SK-N-SH treated with all-trans-retinoic acid at 6 μM for 48 hours (cell line): ENCODE measurements around the gene SEPHS1.

Source experiments
- ATAC-seq: fragments of 200-7000 bp; cut with Tn5 transposase; 3 replicates; pipeline ENCODE4 v1.9.1; 2020; ENCODE audit warnings: mild to moderate bottlenecking, moderate library complexity
- ARNTL ChIP-seq: fragments of 450-650 bp; formaldehyde crosslinking; IDR thresholded peaks from 2 replicates; pipeline ENCODE4 v1.5.0; 2020; ENCODE audit warnings: low read depth, mild to moderate bottlenecking, moderate library complexity, borderline replicate concordance
- BACH2 ChIP-seq: fragments of 250-450 bp; sonication (Bioruptor Pico); IDR thresholded peaks from 2 replicates; pipeline ENCODE4 v1.9.0; 2021; ENCODE audit warnings: mild to moderate bottlenecking, borderline replicate concordance
- CSDC2 ChIP-seq: fragments of 250-450 bp; sonication (Bioruptor Pico); IDR thresholded peaks from 2 replicates; pipeline ENCODE4 v1.5.0; 2020; ENCODE audit warnings: mild to moderate bottlenecking, moderate library complexity
- ESRRG ChIP-seq: fragments of 250-450 bp; sonication (Bioruptor Pico); IDR thresholded peaks from 2 replicates; pipeline ENCODE4 v1.6.1; 2021; ENCODE audit warnings: mild to moderate bottlenecking
- ISL1 ChIP-seq: fragments of 250-450 bp; sonication (Bioruptor Pico); IDR thresholded peaks from 2 replicates; pipeline ENCODE4 v2.1.2; 2022; ENCODE audit warnings: mild to moderate bottlenecking, moderate library complexity
- PPARA ChIP-seq: fragments of 250-450 bp; sonication (Bioruptor Pico); IDR thresholded peaks from 2 replicates; pipeline ENCODE4 v1.5.0; 2020; ENCODE audit warnings: mild to moderate bottlenecking, borderline replicate concordance
- RARB ChIP-seq: fragments of 250-450 bp; sonication (Bioruptor Pico); IDR thresholded peaks from 2 replicates; pipeline ENCODE4 v1.8.0; 2021; ENCODE audit warnings: mild to moderate bottlenecking, moderate library complexity
- SNAI2 ChIP-seq: fragments of 250-450 bp; sonication (Bioruptor Pico); IDR thresholded peaks from 2 replicates; pipeline ENCODE4 v1.5.0; 2020; ENCODE audit warnings: mild to moderate bottlenecking, moderate library complexity
- TCF4 ChIP-seq: fragments of 250-450 bp; sonication (Bioruptor Pico); IDR thresholded peaks from 2 replicates; pipeline ENCODE4 v1.8.0; 2021; ENCODE audit warnings: mild to moderate bottlenecking, moderate library complexity, borderline replicate concordance
- TOX ChIP-seq: fragments of 250-450 bp; sonication (Bioruptor Pico); IDR thresholded peaks from 2 replicates; pipeline ENCODE4 v1.8.0; 2021; ENCODE audit warnings: mild to moderate bottlenecking, moderate library complexity, borderline replicate concordance
- ZC3H10 ChIP-seq: fragments of 250-450 bp; sonication (Bioruptor Pico); IDR thresholded peaks from 2 replicates; pipeline ENCODE4 v1.5.1; 2021; ENCODE audit warnings: mild to moderate bottlenecking, moderate library complexity
- ZFP30 ChIP-seq: fragments of 450-650 bp; formaldehyde crosslinking; IDR thresholded peaks from 2 replicates; pipeline ENCODE4 v1.5.0; 2022; ENCODE audit warnings: mild to moderate bottlenecking, moderate library complexity
- ZNF565 ChIP-seq: fragments of 450-650 bp; formaldehyde crosslinking; conservative IDR thresholded peaks from 2 replicates; pipeline ENCODE4 v1.5.0; 2020; ENCODE audit warnings: low read depth, mild to moderate bottlenecking, moderate library complexity
- ZNF8 ChIP-seq: fragments of 450-650 bp; formaldehyde crosslinking; IDR thresholded peaks from 2 replicates; pipeline ENCODE4 v1.5.0; 2020; ENCODE audit warnings: mild to moderate bottlenecking, moderate library complexity
- TF ChIP-seq, protein P1 (sequence below): fragments of 250-450 bp; sonication (Bioruptor Pico); IDR thresholded peaks from 2 replicates; pipeline ENCODE4 v1.8.0; 2020; ENCODE audit warnings: mild to moderate bottlenecking, moderate library complexity, borderline replicate concordance
- TF ChIP-seq, protein P2 (sequence below): fragments of 250-450 bp; sonication (Bioruptor Pico); IDR thresholded peaks from 2 replicates; pipeline ENCODE4 v1.5.0; 2020; ENCODE audit warnings: mild to moderate bottlenecking, moderate library complexity
- TF ChIP-seq, protein P3 (sequence below): fragments of 250-450 bp; sonication (Bioruptor Pico); IDR thresholded peaks from 2 replicates; pipeline ENCODE4 v1.8.0; 2021; ENCODE audit warnings: low read depth, mild to moderate bottlenecking, moderate library complexity, borderline replicate concordance
- TF ChIP-seq, protein P4 (sequence below): fragments of 250-450 bp; sonication (Bioruptor Pico); IDR thresholded peaks from 2 replicates; pipeline ENCODE4 v1.5.1; 2020; ENCODE audit warnings: low read depth, mild to moderate bottlenecking, moderate library complexity
- TF ChIP-seq, protein P5 (sequence below): fragments of 250-450 bp; sonication (Bioruptor Pico); IDR thresholded peaks from 2 replicates; pipeline ENCODE4 v1.5.1; 2021; ENCODE audit warnings: mild to moderate bottlenecking, moderate library complexity

The SEPHS1 gene

DNA sequence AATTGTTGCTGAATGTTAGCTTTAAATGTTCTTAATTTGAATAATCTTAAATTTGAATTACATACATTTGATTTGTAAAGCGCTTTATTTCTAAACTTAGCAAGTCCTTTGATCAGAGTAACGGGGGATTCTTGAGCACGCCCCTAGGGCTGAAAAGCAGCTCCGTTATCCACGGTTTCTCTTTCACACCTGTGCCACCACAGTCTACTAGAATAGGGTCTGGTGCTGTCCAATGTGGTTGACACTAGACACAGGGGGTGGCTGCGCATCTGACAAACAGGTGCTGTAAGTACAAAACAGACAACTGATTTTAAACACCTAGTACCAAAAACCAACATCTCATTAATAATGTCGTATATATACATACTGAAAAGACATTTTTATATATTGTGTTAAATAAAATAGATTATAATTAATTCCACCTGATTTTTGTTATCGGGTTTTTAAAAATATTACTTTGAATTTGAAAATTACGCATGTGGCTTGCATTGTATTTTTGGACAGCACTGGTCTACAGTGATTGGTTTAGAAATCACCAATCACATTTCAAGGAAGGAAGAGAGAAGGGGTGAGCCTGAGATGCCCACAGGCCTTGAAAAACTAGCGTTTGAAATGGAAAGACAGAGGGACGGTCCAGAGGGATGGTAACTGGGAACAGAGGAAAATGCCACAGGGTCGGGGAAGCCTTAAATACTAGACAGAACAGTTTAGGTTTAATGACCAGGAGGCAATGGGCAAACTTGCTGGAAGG is 7.3 kb downstream of the SEPHS1 start:
- TF ChIP-seq ESRRG (CRISPR knock-in tag): no peak
- TF ChIP-seq ZNF565: no peak
- TF ChIP-seq, protein P1, sequence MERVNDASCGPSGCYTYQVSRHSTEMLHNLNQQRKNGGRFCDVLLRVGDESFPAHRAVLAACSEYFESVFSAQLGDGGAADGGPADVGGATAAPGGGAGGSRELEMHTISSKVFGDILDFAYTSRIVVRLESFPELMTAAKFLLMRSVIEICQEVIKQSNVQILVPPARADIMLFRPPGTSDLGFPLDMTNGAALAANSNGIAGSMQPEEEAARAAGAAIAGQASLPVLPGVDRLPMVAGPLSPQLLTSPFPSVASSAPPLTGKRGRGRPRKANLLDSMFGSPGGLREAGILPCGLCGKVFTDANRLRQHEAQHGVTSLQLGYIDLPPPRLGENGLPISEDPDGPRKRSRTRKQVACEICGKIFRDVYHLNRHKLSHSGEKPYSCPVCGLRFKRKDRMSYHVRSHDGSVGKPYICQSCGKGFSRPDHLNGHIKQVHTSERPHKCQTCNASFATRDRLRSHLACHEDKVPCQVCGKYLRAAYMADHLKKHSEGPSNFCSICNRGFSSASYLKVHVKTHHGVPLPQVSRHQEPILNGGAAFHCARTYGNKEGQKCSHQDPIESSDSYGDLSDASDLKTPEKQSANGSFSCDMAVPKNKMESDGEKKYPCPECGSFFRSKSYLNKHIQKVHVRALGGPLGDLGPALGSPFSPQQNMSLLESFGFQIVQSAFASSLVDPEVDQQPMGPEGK (CRISPR knock-in tag): no peak
- TF ChIP-seq, protein P2, sequence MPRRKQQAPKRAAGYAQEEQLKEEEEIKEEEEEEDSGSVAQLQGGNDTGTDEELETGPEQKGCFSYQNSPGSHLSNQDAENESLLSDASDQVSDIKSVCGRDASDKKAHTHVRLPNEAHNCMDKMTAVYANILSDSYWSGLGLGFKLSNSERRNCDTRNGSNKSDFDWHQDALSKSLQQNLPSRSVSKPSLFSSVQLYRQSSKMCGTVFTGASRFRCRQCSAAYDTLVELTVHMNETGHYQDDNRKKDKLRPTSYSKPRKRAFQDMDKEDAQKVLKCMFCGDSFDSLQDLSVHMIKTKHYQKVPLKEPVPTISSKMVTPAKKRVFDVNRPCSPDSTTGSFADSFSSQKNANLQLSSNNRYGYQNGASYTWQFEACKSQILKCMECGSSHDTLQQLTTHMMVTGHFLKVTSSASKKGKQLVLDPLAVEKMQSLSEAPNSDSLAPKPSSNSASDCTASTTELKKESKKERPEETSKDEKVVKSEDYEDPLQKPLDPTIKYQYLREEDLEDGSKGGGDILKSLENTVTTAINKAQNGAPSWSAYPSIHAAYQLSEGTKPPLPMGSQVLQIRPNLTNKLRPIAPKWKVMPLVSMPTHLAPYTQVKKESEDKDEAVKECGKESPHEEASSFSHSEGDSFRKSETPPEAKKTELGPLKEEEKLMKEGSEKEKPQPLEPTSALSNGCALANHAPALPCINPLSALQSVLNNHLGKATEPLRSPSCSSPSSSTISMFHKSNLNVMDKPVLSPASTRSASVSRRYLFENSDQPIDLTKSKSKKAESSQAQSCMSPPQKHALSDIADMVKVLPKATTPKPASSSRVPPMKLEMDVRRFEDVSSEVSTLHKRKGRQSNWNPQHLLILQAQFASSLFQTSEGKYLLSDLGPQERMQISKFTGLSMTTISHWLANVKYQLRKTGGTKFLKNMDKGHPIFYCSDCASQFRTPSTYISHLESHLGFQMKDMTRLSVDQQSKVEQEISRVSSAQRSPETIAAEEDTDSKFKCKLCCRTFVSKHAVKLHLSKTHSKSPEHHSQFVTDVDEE (CRISPR knock-in tag): no peak
- no peak for TF ChIP-seq ZFP30 (CRISPR knock-in tag)
- no peak for TF ChIP-seq ISL1 (CRISPR knock-in tag)
- no peak for ATAC-seq

DNA sequence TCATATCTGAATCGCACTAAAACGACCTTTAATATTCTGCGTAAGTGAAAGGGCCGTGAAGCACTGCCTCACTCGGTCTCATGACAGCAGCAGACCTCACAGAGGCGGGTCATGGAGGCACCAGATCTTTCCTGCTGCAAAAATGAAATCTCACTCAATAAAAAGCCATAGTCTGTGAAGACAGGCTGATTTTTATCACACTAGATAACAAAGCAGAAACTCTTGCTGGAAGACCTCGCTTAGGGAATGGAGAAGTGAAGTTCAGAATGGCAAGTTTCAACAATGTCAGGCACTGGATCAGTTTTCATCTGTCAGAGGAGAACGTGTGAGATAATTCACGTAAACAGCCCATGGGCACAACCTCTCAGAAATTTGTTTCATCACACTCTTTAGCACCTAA is 8.0 kb downstream of the SEPHS1 start:
- ATAC-seq: peak; percentile 24; the same call in 1 of the 3 replicates
- no peak for TF ChIP-seq ZNF8
- no peak for TF ChIP-seq CSDC2
- TF ChIP-seq, protein P3, sequence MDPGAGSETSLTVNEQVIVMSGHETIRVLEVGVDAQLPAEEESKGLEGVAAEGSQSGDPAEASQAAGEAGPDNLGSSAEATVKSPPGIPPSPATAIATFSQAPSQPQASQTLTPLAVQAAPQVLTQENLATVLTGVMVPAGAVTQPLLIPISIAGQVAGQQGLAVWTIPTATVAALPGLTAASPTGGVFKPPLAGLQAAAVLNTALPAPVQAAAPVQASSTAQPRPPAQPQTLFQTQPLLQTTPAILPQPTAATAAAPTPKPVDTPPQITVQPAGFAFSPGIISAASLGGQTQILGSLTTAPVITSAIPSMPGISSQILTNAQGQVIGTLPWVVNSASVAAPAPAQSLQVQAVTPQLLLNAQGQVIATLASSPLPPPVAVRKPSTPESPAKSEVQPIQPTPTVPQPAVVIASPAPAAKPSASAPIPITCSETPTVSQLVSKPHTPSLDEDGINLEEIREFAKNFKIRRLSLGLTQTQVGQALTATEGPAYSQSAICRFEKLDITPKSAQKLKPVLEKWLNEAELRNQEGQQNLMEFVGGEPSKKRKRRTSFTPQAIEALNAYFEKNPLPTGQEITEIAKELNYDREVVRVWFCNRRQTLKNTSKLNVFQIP (CRISPR knock-in tag): no peak
- no peak for TF ChIP-seq SNAI2 (CRISPR knock-in tag)
- TF ChIP-seq RARB (CRISPR knock-in tag): no peak
- TF ChIP-seq ZC3H10: no peak
- TF ChIP-seq, protein P2 (CRISPR knock-in tag): 0 out of 2 replicates have a peak, but pooled peaks have one; percentile 26
- peak; percentile 50; the same call in 1 of the 2 replicates for TF ChIP-seq TCF4 (CRISPR knock-in tag)
- no peak for TF ChIP-seq BACH2 (CRISPR knock-in tag)
- TF ChIP-seq ZNF565: no peak

DNA sequence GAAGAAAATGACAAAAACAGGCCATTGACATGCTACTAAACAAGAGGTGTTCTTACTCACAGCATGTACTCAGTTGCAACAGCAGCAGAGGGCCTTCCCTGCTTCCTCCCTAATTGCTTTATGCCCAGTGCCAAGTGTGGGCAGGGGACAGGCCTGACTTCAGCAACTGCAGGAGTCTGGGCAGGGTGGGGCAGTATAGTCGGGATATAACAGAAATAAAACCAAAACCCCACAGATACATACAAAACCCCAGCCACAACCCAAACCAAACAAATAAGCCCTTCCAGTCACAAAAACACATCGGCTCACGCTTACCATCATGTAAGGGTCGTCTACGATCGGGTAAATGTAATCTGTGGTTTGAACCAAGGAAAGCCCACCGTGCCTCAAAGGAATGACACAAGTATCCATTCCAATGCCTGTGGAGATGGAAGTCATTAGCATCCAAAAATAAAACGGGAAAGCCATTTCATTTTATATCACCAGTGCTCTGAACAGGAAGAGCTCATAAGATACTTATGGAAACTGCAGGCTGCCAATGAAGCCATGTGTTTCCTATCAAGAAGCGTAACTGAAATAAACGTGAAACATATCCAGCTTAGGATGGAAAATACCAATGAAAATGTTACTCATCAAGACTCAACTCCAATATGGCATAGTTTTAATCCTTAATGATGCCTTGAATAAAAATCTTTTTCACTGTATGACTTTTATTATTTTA is 9.5 kb downstream of the SEPHS1 start:
- TF ChIP-seq SNAI2 (CRISPR knock-in tag): no peak
- TF ChIP-seq ARNTL (CRISPR knock-in tag): no peak
- TF ChIP-seq TCF4 (CRISPR knock-in tag): 0 out of 2 replicates have a peak, but pooled peaks have one; percentile 37
- no peak for TF ChIP-seq TOX (CRISPR knock-in tag)
- TF ChIP-seq, all 23 proteins: peak for 1
- ATAC-seq: peak; percentile 89

DNA sequence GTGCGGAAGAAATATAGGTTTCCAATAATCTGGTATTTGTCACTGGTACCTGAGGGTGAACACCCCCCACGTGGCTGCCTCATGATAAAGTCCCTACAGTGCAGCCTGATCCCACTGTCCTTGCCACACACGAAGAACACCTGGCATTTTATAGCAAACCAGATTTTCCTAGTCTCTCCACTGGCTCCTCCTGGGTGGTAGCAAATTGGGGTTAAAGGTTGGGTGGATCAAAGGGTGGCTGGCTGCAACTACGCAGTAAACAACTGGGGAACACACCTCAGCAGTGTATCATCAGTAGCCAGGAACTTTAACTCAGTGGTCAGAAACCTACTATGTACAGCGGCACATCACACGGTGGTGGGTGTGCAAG is 10.3 kb downstream of the SEPHS1 start:
- ATAC-seq: no peak
- no peak for TF ChIP-seq PPARA
- no peak for TF ChIP-seq ISL1 (CRISPR knock-in tag)
- TF ChIP-seq ZFP30 (CRISPR knock-in tag): no peak
- TF ChIP-seq ZNF565: no peak
- TF ChIP-seq, protein P4, sequence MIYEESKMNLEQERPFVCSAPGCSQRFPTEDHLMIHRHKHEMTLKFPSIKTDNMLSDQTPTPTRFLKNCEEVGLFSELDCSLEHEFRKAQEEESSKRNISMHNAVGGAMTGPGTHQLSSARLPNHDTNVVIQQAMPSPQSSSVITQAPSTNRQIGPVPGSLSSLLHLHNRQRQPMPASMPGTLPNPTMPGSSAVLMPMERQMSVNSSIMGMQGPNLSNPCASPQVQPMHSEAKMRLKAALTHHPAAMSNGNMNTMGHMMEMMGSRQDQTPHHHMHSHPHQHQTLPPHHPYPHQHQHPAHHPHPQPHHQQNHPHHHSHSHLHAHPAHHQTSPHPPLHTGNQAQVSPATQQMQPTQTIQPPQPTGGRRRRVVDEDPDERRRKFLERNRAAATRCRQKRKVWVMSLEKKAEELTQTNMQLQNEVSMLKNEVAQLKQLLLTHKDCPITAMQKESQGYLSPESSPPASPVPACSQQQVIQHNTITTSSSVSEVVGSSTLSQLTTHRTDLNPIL: no peak
- no peak for TF ChIP-seq ZC3H10
- TF ChIP-seq RARB (CRISPR knock-in tag): no peak
- TF ChIP-seq, protein P5, sequence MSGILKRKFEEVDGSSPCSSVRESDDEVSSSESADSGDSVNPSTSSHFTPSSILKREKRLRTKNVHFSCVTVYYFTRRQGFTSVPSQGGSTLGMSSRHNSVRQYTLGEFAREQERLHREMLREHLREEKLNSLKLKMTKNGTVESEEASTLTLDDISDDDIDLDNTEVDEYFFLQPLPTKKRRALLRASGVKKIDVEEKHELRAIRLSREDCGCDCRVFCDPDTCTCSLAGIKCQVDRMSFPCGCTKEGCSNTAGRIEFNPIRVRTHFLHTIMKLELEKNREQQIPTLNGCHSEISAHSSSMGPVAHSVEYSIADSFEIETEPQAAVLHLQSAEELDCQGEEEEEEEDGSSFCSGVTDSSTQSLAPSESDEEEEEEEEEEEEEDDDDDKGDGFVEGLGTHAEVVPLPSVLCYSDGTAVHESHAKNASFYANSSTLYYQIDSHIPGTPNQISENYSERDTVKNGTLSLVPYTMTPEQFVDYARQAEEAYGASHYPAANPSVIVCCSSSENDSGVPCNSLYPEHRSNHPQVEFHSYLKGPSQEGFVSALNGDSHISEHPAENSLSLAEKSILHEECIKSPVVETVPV (CRISPR knock-in tag): no peak
- no peak for TF ChIP-seq TCF4 (CRISPR knock-in tag)
- no peak for TF ChIP-seq ARNTL (CRISPR knock-in tag)
- TF ChIP-seq, protein P3 (CRISPR knock-in tag): no peak
- TF ChIP-seq CSDC2: no peak
